Stimulated activated CD8-positive, alpha-beta memory T cell treated with anti-CD3 and anti-CD28 coated beads, Interleukin-7, amount 100 ng/mL, for 48 hours (primary cell): Measurements from ENCODE around the gene FTHL17.

ENCODE experiments used
- DNase-seq, 2 donors: peaks; one replicate each; pipeline ENCODE4 v3.0.0-alpha.2; 2020; ENCODE audit warnings: low read depth in 1 of 2; ENCODE audit errors: extremely low read depth in 1 of 2

FTHL17 gene

GRCh38 chrX:31039327-31039711, 32.5 kb downstream of the FTHL17 start:
- DNase-seq, result no peak

DNA sequence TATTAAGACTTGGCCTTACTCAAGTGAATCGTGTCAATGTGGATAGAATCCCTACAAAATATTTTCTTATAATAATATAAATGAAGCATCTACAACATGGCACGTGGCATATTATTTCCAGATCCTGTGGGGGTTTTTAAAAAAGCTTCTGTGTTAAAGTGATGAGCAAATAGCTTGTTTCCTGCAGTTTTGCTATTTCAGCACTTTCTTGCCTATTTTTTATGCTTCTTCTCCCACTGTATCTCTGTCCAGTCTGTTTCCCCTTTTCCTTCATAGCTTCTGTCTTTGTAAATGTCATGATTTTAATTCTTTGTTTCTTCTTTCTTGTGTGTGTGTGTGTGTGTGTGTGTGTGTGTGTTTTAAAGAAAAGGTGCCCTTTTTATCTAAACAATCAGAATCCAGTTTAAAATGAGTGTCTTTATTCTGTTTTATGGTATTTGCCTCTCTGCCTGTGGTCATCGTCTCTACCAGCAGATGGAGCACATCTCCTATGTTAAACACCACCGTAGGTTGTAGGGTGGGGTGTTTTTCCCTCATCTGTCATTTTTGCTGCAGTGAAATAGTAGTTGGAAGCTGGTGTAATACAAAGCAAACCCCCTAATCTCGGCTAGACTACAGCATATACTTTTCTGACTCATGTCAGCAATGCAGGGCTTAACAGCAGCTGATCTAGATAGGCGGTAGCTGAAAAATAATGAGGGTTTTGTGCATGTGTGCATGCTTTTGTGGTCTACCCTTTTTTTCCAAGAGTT, 33.1 kb downstream of the FTHL17 start:
- DNase-seq, result no peak

DNA sequence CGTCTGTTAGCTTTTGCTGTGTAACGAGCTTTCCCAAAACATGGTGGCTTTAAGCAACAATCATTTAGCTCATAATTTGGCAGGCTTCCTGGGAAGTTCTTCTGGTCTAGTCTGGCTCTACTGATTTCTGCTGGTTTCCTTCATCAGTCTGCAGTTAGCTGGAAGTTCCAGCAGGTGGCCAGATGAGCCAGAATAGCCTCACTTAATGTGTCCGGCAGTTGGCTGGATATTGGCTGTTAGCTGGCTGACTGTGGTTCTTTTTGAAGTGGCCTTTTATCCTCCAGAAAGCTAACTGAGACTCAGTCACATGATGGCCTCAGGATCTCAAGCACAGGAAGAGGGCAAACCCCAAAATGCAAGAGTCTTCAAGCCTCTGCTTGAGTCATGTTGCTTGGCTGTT, 34.9 kb downstream of the FTHL17 start:
- no peak for DNase-seq

GRCh38 chrX:31027351-31027750, 44.5 kb downstream of the FTHL17 start:
- no peak for DNase-seq

DNA sequence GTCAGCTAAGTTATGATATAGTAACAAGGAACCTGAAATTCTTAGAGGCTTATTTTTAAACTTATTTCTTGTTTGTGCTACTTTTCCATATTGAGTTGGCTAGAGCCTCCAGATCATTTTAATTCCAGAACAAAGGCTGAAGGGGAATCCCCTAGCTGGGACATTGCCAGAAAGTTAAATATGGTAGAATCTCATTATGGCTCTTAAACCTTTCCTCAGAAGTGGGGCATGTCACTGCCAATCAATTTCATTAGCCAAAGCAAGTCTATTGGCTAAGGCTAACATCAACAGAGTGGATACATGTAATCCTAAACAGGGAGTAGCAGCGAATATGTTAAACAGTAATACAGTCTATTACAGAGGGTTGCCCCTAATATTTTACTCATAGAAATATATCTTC, 47.0 kb downstream of the FTHL17 start:
- DNase-seq, result no peak

DNA sequence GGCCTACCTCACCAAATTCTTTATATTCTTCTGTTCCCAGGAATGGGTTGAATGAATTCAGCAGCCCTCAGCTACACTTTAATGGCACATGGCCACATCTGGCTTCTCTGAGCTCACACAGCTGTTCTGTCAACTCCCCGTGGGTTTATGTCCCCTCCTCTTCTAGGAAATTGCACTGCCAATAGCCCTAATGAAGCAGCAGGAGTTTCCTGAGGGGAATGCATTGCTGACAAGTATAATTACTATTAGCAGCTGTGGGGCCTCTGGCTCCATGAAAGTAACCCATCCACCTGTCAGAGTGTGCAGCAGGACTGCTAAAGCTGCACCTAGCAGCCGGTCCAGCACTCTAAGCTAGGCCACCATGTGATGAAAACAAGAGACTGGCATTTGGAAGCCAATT, 50.3 kb downstream of the FTHL17 start:
- DNase-seq, result no peak
